HepG2 (cell line): Measurements from ENCODE around the gene NDST1. TPM values are rescaled to one million over a fixed set of nuclear protein-coding genes. Genes with fewer than 3 reads are reported as not detected.

Source experiments
- BCL3 ChIP-seq: sonication (generic); formaldehyde crosslinking; IDR thresholded peaks from 2 replicates; pipeline ENCODE4 v1.5.1; 2020; ENCODE audit warnings: mild to moderate bottlenecking, missing genetic modification reagents, moderate library complexity
- CCAR2 ChIP-seq: fragments of 200-400 bp; formaldehyde crosslinking; optimal IDR thresholded peaks from 2 replicates; pipeline ENCODE3; 2018; ENCODE audit warnings: low read depth, mild to moderate bottlenecking, low read length, moderate library complexity
- CHD4 ChIP-seq: fragments of 200-600 bp; sonication (generic); IDR thresholded peaks from 2 replicates; pipeline ENCODE4 v1.7.0; 2017; ENCODE audit warnings: mild to moderate bottlenecking, low read length, borderline replicate concordance
- E2F2 ChIP-seq: sonication (generic); formaldehyde crosslinking; IDR thresholded peaks from 2 replicates; pipeline ENCODE4 v1.4.0; 2020; ENCODE audit warnings: missing genetic modification reagents, borderline replicate concordance
- ERF ChIP-seq: IDR thresholded peaks from 2 replicates; pipeline ENCODE4 v1.6.1; 2018; ENCODE audit warnings: missing biosample characterization, missing genetic modification reagents
- FOXC1 ChIP-seq: sonication (generic); formaldehyde crosslinking; IDR thresholded peaks from 2 replicates; pipeline ENCODE4 v1.8.0; 2022; ENCODE audit warnings: mild to moderate bottlenecking, missing genetic modification reagents, borderline replicate concordance
- LRRFIP1 ChIP-seq: sonication (generic); formaldehyde crosslinking; conservative IDR thresholded peaks from 2 replicates; pipeline ENCODE4 v1.4.0; 2020; ENCODE audit warnings: missing genetic modification reagents
- MTERF4 ChIP-seq: sonication (generic); formaldehyde crosslinking; IDR thresholded peaks from 2 replicates; pipeline ENCODE4 v1.8.0; 2023; ENCODE audit warnings: mild to moderate bottlenecking, missing genetic modification reagents
- SIX1 ChIP-seq: sonication (generic); formaldehyde crosslinking; IDR thresholded peaks from 2 replicates; pipeline ENCODE4 v1.4.0; 2020; ENCODE audit warnings: missing genetic modification reagents, borderline replicate concordance
- TCF7L2 ChIP-seq: IDR thresholded peaks from 2 replicates; pipeline ENCODE4 v1.6.1; 2011; ENCODE audit warnings: mild to moderate bottlenecking, low read depth, low read length, moderate library complexity
- ZMYM3 ChIP-seq: sonication (generic); formaldehyde crosslinking; IDR thresholded peaks from 2 replicates; pipeline ENCODE4 v1.5.1; 2020; ENCODE audit warnings: mild to moderate bottlenecking, missing genetic modification reagents
- ZNF143 ChIP-seq: sonication (generic); formaldehyde crosslinking; IDR thresholded peaks from 2 replicates; pipeline ENCODE4 v1.4.0; 2020; ENCODE audit warnings: missing genetic modification reagents
- ZNF335 ChIP-seq: sonication (generic); formaldehyde crosslinking; IDR thresholded peaks from 2 replicates; pipeline ENCODE4 v1.4.0; 2020; ENCODE audit warnings: missing genetic modification reagents
- ZNF724P ChIP-seq: sonication (generic); formaldehyde crosslinking; IDR thresholded peaks from 2 replicates; pipeline ENCODE4 v1.8.0; 2022; ENCODE audit warnings: missing genetic modification reagents, borderline replicate concordance
- polyA plus RNA-seq, 8 experiments: library from polyadenylated mRNA; depleted of rRNA in 3 of 8; stranded (reverse) in 7 of 8; unstranded in 1 of 8; fragments of >200 nt; fragmentation: Illumina TruSeq in 4 of 8; extraction: Trizol in 4 of 8; gene quantifications; 2 replicates each; pipeline versions ENCODE4 v1.2.1 to v1.2.3, GENCODE V29; 2011 to 2016; ENCODE audit warnings: low read depth in 4 of 8, missing spikeins in 1 of 8, mixed read lengths in 1 of 8; ENCODE audit not compliant: insufficient read depth in 1 of 8
- total RNA-seq, 5 experiments: library from RNA; depleted of rRNA; stranded (reverse); fragments of >200 nt; fragmentation: Illumina TruSeq; extraction: Trizol; gene quantifications; 2 replicates each; pipeline ENCODE4 v1.2.3, GENCODE V29; 2016; ENCODE audit warnings: low read depth in 1 of 5

The NDST1 gene
- total and polyA plus RNA-seq, 2 of the 13 experiments (the other 11 are each of a cell fraction or from before 2014, with no cell fraction given): 23.8 to 26.2 TPM

- TF ChIP-seq ZMYM3 (CRISPR knock-in tag) (peak; percentile 98), TCF7L2 (no peak), CCAR2 (no peak), ZNF335 (CRISPR knock-in tag) (no peak), BCL3 (CRISPR knock-in tag) (no peak), SIX1 (no peak), ERF (no peak), MTERF4 (no peak), LRRFIP1 (no peak), ZNF143 (CRISPR knock-in tag) (no peak), E2F2 (CRISPR knock-in tag) (no peak), ZNF724P (no peak), CHD4 (peak; percentile 100), FOXC1 (CRISPR knock-in tag) (no peak)
Observed at GRCh38 chr5:150521939-150522503, 14.1 kb downstream of the NDST1 start (continued).
